GM06990 (cell line): Measurements from ENCODE around the gene ZNF500.
"Not testable (repeated sequence)": the region's sequence is repeated elsewhere in the genome, so short reads cannot be mapped to it uniquely, and the experiment has no call there.

Experiments used
- DNase-seq: peaks from one replicate; pipeline ENCODE4 v3.0.0-alpha.2; 2011; ENCODE audit not compliant: insufficient read length; ENCODE audit errors: extremely low read depth
- H3K27me3 ChIP-seq: replicated peaks from 2 replicates; pipeline ENCODE4 v1.6.0; 2011; ENCODE audit warnings: low read length; ENCODE audit not compliant: control insufficient read depth, insufficient read depth
- H3K36me3 ChIP-seq: 2 replicates; pipeline ENCODE4 v1.5.1; 2011; ENCODE audit warnings: low read length; ENCODE audit not compliant: control insufficient read depth, insufficient read depth
- H3K4me3 ChIP-seq: replicated peaks from 2 replicates; pipeline ENCODE4 v1.5.1; 2011; ENCODE audit warnings: low read depth, mild to moderate bottlenecking, control low read depth, low read length
- TF ChIP-seq, protein P1 (sequence below): IDR thresholded peaks from 2 replicates; pipeline ENCODE4 v1.5.1; 2011; ENCODE audit warnings: low read length, control low read depth, mild to moderate bottlenecking, inconsistent platforms; ENCODE audit not compliant: insufficient read depth, poor library complexity, severe bottlenecking

Gene ZNF500

DNA sequence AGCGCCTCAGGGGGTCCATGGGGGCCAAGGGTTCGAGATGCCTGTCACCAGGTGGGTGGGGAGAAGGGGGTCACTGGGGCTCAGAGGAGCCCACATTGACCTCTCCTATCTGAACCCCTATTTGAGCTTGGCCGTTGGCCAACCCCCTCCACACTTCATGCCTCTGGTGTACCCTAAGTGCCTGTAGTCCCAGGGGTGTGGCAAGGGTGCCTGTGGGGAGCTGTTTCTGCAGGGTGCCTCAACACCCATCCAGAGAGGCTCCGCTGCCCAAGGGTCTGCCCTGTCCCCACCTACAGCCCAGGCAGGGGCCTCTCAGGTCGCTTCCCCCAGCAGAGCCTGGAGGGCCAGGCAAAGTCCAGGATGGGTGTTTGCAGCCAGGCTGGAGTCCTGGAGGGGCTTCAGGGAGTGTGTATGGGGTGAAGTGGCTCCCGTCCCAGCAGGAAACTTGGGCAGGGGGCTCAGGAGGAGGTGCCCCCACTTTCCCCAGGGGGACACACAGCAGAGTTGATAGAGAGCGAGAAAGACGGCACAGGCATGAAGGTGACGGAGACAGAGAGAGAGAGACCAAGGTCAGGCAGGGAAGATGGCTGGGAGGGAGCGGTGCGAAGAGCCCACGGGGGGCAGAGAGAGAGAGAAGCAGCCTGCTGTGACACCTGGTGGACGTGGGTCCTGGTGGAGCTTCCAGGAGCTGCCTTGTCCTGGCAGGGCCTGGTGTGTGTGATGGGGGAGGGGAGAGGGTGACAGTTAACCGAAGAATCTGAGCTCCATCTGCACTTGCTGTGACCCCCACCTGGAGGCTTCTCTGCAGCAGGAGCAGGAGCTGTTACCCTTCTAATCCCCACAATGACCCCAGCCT, 20.9 kb upstream of the ZNF500 start, which contains the start of gene SEPTIN12:
TSS of gene SEPTIN12 (minus strand) at position 719 of the 856 bp plus-strand sequence. CDS start at position 19, 700 bp downstream.
- no peak for DNase-seq
- Histone ChIP-seq H3K4me3 (no peak within 1 kb of the TSS), H3K36me3 (no peaks in the 10 kb centered on the region), H3K27me3 (no peaks in the 10 kb centered on the region)
- TF ChIP-seq, protein P1, sequence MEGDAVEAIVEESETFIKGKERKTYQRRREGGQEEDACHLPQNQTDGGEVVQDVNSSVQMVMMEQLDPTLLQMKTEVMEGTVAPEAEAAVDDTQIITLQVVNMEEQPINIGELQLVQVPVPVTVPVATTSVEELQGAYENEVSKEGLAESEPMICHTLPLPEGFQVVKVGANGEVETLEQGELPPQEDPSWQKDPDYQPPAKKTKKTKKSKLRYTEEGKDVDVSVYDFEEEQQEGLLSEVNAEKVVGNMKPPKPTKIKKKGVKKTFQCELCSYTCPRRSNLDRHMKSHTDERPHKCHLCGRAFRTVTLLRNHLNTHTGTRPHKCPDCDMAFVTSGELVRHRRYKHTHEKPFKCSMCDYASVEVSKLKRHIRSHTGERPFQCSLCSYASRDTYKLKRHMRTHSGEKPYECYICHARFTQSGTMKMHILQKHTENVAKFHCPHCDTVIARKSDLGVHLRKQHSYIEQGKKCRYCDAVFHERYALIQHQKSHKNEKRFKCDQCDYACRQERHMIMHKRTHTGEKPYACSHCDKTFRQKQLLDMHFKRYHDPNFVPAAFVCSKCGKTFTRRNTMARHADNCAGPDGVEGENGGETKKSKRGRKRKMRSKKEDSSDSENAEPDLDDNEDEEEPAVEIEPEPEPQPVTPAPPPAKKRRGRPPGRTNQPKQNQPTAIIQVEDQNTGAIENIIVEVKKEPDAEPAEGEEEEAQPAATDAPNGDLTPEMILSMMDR: no peak

DNA sequence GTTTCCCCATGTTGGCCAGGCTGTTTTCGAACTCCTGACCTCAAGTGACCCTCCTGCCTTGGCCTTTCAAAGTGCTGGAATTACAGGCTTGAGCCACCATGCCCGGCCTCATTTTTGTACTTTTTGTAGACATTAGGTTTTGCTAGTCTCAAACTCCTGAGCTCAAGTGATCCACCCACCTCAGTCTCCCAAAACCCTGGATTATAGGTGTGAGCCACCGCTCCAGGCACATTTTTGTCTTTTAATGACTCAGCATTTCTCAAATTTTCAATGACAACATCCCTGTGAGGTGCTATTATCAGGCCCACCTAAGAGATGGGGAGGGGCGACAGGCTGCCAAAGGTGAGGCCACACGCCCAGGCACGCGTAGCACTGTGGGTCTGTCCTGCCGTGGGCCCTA, 20.1 kb upstream of the ZNF500 start:
- Histone ChIP-seq H3K4me3 (no peak overlapping the region), H3K36me3 (no peaks in the 10 kb centered on the region), H3K27me3 (no peaks in the 10 kb centered on the region)
- no peak for DNase-seq
- TF ChIP-seq, protein P1: no peak

DNA sequence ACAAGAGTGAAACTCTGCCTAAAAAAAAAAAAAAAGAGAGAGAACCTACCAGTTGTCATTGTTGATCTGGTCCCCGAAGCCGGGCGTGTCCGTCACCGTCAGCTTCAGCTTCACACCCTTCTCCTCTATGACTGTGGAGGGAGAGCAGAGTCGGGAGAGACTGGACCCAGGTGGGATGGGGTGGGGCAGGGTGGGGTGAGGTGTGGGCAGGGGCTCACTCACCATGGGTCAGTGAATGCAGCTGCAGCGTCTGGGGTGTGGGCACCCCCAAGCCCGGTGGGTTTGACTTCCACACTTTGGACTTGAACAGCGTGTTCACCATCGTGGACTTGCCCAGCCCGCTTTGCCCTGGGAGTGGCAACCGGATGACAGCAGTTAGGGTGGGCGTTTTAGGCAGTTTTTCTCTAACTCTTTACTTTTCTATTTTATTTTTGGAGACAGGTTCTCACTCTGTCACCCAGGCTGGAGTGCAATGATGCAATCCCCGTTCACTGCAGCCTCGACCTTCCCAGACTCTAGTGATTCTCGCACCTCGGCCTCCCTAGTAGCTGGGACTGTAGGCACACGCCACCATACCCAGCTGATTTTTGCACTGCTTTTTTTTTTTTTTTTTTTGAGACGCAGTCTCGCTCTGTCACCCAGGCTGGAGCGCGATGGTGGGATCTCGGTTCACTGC, 18.9 kb upstream of the ZNF500 start:
- TF ChIP-seq, protein P1: no peak
- Histone ChIP-seq H3K4me3 (no peak overlapping the region), H3K27me3 (no peaks in the 10 kb centered on the region), H3K36me3 (no peaks in the 10 kb centered on the region)
- no peak for DNase-seq

DNA sequence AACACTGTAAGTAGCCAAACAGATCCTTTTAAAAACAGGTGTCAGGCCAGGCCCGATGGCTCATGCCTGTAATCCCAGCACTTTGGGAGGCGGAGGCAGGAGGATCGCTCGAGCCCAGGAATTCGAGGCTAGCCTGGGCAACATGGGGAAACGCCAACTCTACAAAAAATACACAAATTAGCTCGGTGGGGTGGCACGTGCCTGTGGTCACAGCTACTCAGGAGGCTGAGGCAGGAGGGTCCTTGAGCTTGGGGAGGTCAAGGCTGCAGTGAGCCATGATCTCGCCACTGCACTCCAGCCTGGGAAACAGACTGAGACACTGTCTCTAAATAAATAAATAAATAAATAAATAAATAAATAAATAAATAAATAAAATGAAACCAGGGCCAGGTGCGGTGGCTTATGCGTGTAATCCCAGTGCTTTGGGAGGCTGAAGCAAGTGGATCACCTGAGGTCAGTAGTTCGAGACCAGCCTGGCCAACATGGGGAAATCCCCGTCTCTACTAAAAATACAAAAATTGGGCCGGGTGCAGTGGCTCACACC, 17.6 kb upstream of the ZNF500 start:
- H3K4me3 ChIP-seq, DNase-seq, H3K36me3 ChIP-seq, H3K27me3 ChIP-seq: not testable (repeated sequence)

DNA sequence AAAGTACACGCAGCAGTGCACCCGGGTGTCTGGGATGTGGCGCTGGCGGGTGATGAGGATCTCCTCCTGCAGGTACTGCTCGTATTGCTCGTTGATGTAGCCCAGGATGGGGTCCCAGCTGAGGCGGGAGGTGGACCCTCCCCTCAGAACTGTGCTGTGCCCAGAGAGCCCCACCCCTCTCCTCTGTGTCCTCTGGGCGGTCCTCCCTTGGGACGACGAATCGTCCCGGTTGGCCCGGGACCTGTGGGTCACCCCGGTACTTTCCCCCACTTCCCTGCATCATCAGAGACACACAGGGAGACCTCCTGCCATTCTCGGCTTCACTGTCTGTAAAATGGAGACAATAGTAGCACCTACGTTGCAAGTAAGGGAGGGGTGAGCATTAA, 17.0 kb upstream of the ZNF500 start:
- H3K27me3 ChIP-seq: no peaks in the 10 kb centered on the region
- DNase-seq: no peak
- no peak overlapping the region for H3K4me3 ChIP-seq
- H3K36me3 ChIP-seq: no peaks in the 10 kb centered on the region
- TF ChIP-seq, protein P1: no peak

DNA sequence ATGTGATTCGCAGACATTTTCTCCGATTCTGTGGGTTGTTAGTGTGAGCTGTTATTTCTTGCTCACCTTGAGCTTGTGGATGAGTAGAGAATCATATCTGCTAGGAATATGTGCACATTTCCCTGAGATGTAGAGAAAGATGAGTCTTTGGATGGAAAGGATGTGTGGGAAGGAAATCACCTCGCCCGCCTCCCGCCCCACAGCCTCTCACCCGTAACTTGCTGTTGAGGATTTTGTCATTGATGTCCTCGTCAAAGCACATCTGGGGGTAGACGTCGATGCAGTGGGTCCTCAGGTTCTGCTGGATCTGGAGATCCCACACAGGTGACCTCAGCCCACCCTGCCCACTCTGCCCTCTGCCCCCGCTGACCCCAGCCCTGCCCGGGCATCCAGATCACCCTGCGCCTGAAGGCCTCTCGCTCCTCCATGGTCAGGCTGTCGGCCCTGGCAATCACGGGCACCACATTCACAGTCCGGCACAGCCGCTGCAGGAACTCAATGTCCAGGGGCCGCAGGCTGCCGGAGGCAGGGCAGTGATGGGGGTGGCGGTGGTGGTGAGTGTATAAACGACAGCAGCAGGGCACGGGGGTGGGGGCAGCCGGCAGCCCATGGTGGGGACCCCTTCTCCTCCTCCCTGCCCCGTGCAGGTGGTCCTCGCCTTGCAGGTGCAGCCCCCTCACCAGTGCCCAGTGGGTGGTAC, 16.4 kb upstream of the ZNF500 start:
- TF ChIP-seq, protein P1: no peak
- Histone ChIP-seq H3K4me3 (no peak overlapping the region), H3K27me3 (no peaks in the 10 kb centered on the region), H3K36me3 (no peaks in the 10 kb centered on the region)
- no peak for DNase-seq
